Heart right ventricle (tissue), 16 donors: ENCODE results near the gene CD276. TPM values are rescaled to one million over a fixed set of nuclear protein-coding genes. Genes with fewer than 3 reads are reported as not detected.
A peak's percentile ranks its signal among the peaks of the same experiment; 100 is the strongest.

Experiments
- ATAC-seq, 8 donors: fragments of 200-7000 bp; cut with Tn5 transposase; one replicate each; pipeline ENCODE4 v1.9.1; 2020; ENCODE audit warnings: mild to moderate bottlenecking in 8 of 8, moderate library complexity in 8 of 8, moderate number of reproducible peaks in 1 of 8
- DNase-seq, 2 donors: peaks; one replicate each; pipeline ENCODE4 v3.0.0-alpha.2; 2020
- H3K27ac ChIP-seq, 10 donors: fragments of 200-600 bp; sonication (generic) in 2 of 10; one replicate each; pipeline versions ENCODE4 v1.5.0 to v1.8.0; 2020 to 2022; ENCODE audit warnings: mild to moderate bottlenecking in 3 of 10
- H3K27me3 ChIP-seq, 7 donors: fragments of 200-600 bp; one replicate each; pipeline ENCODE4 v1.8.0; 2021 to 2022; ENCODE audit warnings: mild to moderate bottlenecking in 2 of 7
- H3K36me3 ChIP-seq, 9 donors: fragments of 200-600 bp; sonication (generic) in 1 of 9; one replicate each; pipeline versions ENCODE4 v1.5.0 to v1.8.0; 2020 to 2022; ENCODE audit warnings: mild to moderate bottlenecking in 2 of 9
- H3K4me1 ChIP-seq, 9 donors: fragments of 200-600 bp; sonication (generic) in 1 of 9; one replicate each; pipeline versions ENCODE4 v1.5.0 to v1.8.0; 2020 to 2022; ENCODE audit warnings: mild to moderate bottlenecking in 4 of 9
- H3K4me3 ChIP-seq, 10 donors: fragments of 200-600 bp; sonication (generic) in 2 of 10; one replicate each; pipeline versions ENCODE4 v1.5.0 to v1.8.0; 2020 to 2022; ENCODE audit warnings: mild to moderate bottlenecking in 7 of 10, moderate library complexity in 2 of 10
- H3K9me3 ChIP-seq, 11 donors: fragments of 200-600 bp in 10 of 11; sonication (generic) in 2 of 11; one replicate each; pipeline versions ENCODE4 v1.5.0 to v1.8.0; 2013 to 2022; ENCODE audit warnings: mild to moderate bottlenecking in 2 of 11, control low read depth in 1 of 11, moderate library complexity in 1 of 11
- CTCF ChIP-seq, 9 donors: fragments of 200-600 bp; sonication (generic) in 2 of 9; IDR thresholded peaks; one replicate each; pipeline versions ENCODE4 v1.5.0 to v1.8.0; 2021 to 2022; ENCODE audit warnings: antibody characterized with exemption in 9 of 9, mild to moderate bottlenecking in 5 of 9, moderate library complexity in 1 of 9
- WGBS, 2 donors: extraction: QIAGEN DNeasy Blood & Tissue Kit; methylation state at CpG; one replicate each; pipeline ENCODE4 v1.1.7; 2013; ENCODE audit warnings: inconsistent platforms in 1 of 2; 5-methylcytosine and 5-hydroxymethylcytosine counted together
- intact Hi-C, 10 donors: fragments of 100-400 bp; cut with DNase I; formaldehyde crosslinking; loops; one replicate each; pipeline versions ENCODE4 v1.11.1 to v1.14.2; 2022
- polyA plus RNA-seq, 2 donors: library from polyadenylated mRNA; stranded (reverse); fragments of 200-250 nt; gene quantifications; one replicate each; pipeline ENCODE4 v1.2.3, GENCODE V29; 2013
- total RNA-seq, 10 donors: library from RNA; stranded (reverse); fragmentation: NEBNext Ultra II Directional in 3 of 10; extraction: Animal tissue kit (Norgen Biotek cat#: 25700) in 3 of 10; gene quantifications; one replicate each; pipeline versions ENCODE4 v1.2.1 to v1.2.4, GENCODE V29; 2021 to 2023
- donor health status: Arrhythmogenic right ventricular cardiomyopathy.
- donor health status: ischemic (EF 13 %, LVEDD 7.1; RV severe dilation, severe dysfunction).
- donor health status: healthy with polysubstance abuse.
- donor health status: DM: no; HTN: yes; CAD: no.
- donor health status: DM: no; HTN: no; CAD: no.
- donor health status: ischemic (EF 25% LVEDD 6.9; RV normal size, moderate dysfunction).
- donor health status: ischemic (EF 25% LVEDD 5.7; RV mildly dilated, moderate dysfunction).
- donor health status: healthy.
- donor health status: DM: yes; HTN: yes; CAD: no.
- donor health status: Ischemic cardiomyopathy.
- donor health status: ischemic (EF 35%, LVEDD 5.7; RV mildly dilated, moderate dysfunction).
- donor health status: nonischemic (EF 11% LVEDD 7.7; RV severe dilation, severe dysfunction).
- donor health status: DM: yes; HTN: yes; CAD: no.
- donor health status: PGD.
- donor health status: ischemic (EF 29% LVEDD 5.4; RV normal size, mild dysfunction).
- donor health status: nonischemic (EF 23%, LVEDD 6.1; RV moderate dilation, normal function).

The CD276 gene
- total and polyA plus RNA-seq, 12 donors = 26.5 to 77.1 (median 38.1) TPM

GRCh38 chr15:73754461-73754860, 70.3 kb downstream of the CD276 start:
- H3K9me3 ChIP-seq = no peaks in the 10 kb centered on the region
- no peak for TF ChIP-seq CTCF (IDR thresholded peaks at IDR 0.05)
- peak overlapping the region in 1 of 10 donors; percentile 15 for H3K27ac ChIP-seq
- ATAC-seq (no peak), DNase-seq (no peak)
- peaks cover 4 to 38% (median 18%) of the 10 kb centered on the region in 9 donors for H3K4me1 ChIP-seq
- no peak overlapping the region for H3K4me3 ChIP-seq
- 75 to 77% methylated on average over 8 of the region's 8 CpGs for WGBS, 2 donors
- H3K36me3 ChIP-seq = peaks cover 0 to 8% (median 0%) of the 10 kb centered on the region in 9 donors
- intact Hi-C loops = no loop called here
- peaks cover 0 to 63% (median 13%) of the 10 kb centered on the region in 7 donors for H3K27me3 ChIP-seq

GRCh38 chr15:73755481-73755880, 71.3 kb downstream of the CD276 start:
- no peak for DNase-seq
- ATAC-seq = no peak
- Histone ChIP-seq H3K4me1 (peaks cover 4 to 38% (median 18%) of the 10 kb centered on the region in 9 donors), H3K9me3 (no peaks in the 10 kb centered on the region), H3K36me3 (peaks cover 0 to under 1% (median 0%) of the 10 kb centered on the region in 9 donors), H3K27ac (no peak overlapping the region), H3K4me3 (no peak overlapping the region), H3K27me3 (peaks cover 0 to 60% (median 13%) of the 10 kb centered on the region in 7 donors)
- TF ChIP-seq CTCF (IDR thresholded peaks at IDR 0.05) = no peak
- intact Hi-C loops = no loop called here
- 91 to 94% methylated on average over 5 of the region's 5 CpGs for WGBS, 2 donors

- no peak overlapping the region for H3K27ac ChIP-seq
- H3K36me3 ChIP-seq = no peaks in the 10 kb centered on the region
- TF ChIP-seq CTCF (IDR thresholded peaks at IDR 0.05) = no peak
- H3K4me1 ChIP-seq = peaks cover 4 to 34% (median 15%) of the 10 kb centered on the region in 9 donors
- no peak for ATAC-seq
- no peaks in the 10 kb centered on the region for H3K9me3 ChIP-seq
- no peak for DNase-seq
- no peak overlapping the region for H3K4me3 ChIP-seq
- peaks cover 0 to 55% (median 13%) of the 10 kb centered on the region in 7 donors for H3K27me3 ChIP-seq
- 90 to 95% methylated on average over 3 of the region's 3 CpGs for WGBS, 2 donors
- intact Hi-C loops = loop anchor here in 1 of 10 donors (2.0 kb wide), 1 partner anchor 499 kb away; no protein-coding TSS in a partner anchor
Observed at GRCh38 chr15:73755946-73756345, 71.8 kb downstream of the CD276 start.

GRCh38 chr15:73756390-73756789, 72.2 kb downstream of the CD276 start:
- peaks cover 0 to 51% (median 14%) of the 10 kb centered on the region in 7 donors for H3K27me3 ChIP-seq
- no peaks in the 10 kb centered on the region for H3K36me3 ChIP-seq
- H3K9me3 ChIP-seq = no peaks in the 10 kb centered on the region
- H3K4me1 ChIP-seq = peaks cover 4 to 30% (median 11%) of the 10 kb centered on the region in 9 donors
- ATAC-seq = no peak
- no peak overlapping the region for H3K27ac ChIP-seq
- no peak overlapping the region for H3K4me3 ChIP-seq
- 76 to 82% methylated on average over 2 of the region's 2 CpGs for WGBS, 2 donors
- intact Hi-C loops = loop anchor here in 1 of 10 donors (2.0 kb wide), 1 partner anchor 498 kb away; no protein-coding TSS in a partner anchor
- no peak for TF ChIP-seq CTCF (IDR thresholded peaks at IDR 0.05)
- DNase-seq = no peak
